Peyer's patch (tissue), 4 donors: Measurements from ENCODE around the gene OR5H1. TPM values are rescaled to one million over a fixed set of nuclear protein-coding genes. Genes with fewer than 3 reads are reported as not detected.
"Not testable (repeated sequence)": the region's sequence is repeated elsewhere in the genome, so short reads cannot be mapped to it uniquely, and the experiment has no call there.

ENCODE experiments used
- DNase-seq, 3 donors: peaks; one replicate each; pipeline ENCODE4 v3.0.0-alpha.2; 2017 to 2019
- H3K27ac ChIP-seq, 4 donors: fragments of 200-600 bp; sonication (generic); one replicate each; pipeline ENCODE4 v1.5.1; 2016 to 2019
- H3K27me3 ChIP-seq, 2 donors: fragments of 200-600 bp; sonication (generic); one replicate each; pipeline ENCODE4 v1.5.1; 2019
- H3K36me3 ChIP-seq, 3 donors: fragments of 200-600 bp; sonication (generic); one replicate each; pipeline ENCODE4 v1.5.1; 2016 to 2019
- H3K4me1 ChIP-seq, 4 donors: fragments of 200-600 bp; sonication (generic); one replicate each; pipeline ENCODE4 v1.5.1; 2016 to 2019
- H3K4me3 ChIP-seq, 4 donors: fragments of 200-600 bp; sonication (generic); 1 replicate in 3 of 4; 2 replicates in 1 of 4; pipeline ENCODE4 v1.5.1; 2016 to 2019; ENCODE audit warnings: mild to moderate bottlenecking in 1 of 4
- H3K9me3 ChIP-seq, 4 donors: fragments of 200-600 bp; sonication (generic); one replicate each; pipeline ENCODE4 v1.5.1; 2016 to 2019; ENCODE audit warnings: mild to moderate bottlenecking in 1 of 4
- CTCF ChIP-seq, 6 experiments: fragments of 450-650 bp in 4 of 6; fragments of 200-600 bp in 2 of 6; sonication (generic) in 1 of 6; IDR thresholded peaks; one replicate each; pipeline ENCODE4 v1.5.1; 2017 to 2019; ENCODE audit warnings: antibody characterized with exemption in 6 of 6, mild to moderate bottlenecking in 3 of 6, moderate library complexity in 1 of 6
- POLR2A ChIP-seq, 2 donors: fragments of 450-650 bp; IDR thresholded peaks; one replicate each; pipeline ENCODE4 v1.5.1; 2017; ENCODE audit warnings: antibody characterized with exemption in 2 of 2, mild to moderate bottlenecking in 2 of 2, moderate library complexity in 2 of 2
- total RNA-seq, 4 donors: library from RNA; depleted of rRNA; stranded (reverse); fragments of >200 nt; gene quantifications; one replicate each; pipeline ENCODE4 v1.1.0, GENCODE V29; 2016

Gene OR5H1
- total RNA-seq, 4 donors from 2014 or later, result not detected

GRCh38 chr3:98140531-98140930 lies 10.0 kb downstream of the OR5H1 start:
- Histone ChIP-seq H3K4me1 (no peaks in the 10 kb centered on the region), H3K9me3 (no peaks in the 10 kb centered on the region), H3K36me3 (no peaks in the 10 kb centered on the region), H3K27ac (no peak overlapping the region), H3K4me3 (no peak overlapping the region), H3K27me3 (no peaks in the 10 kb centered on the region)
- no peak for DNase-seq
- no peak for TF ChIP-seq CTCF (IDR thresholded peaks at IDR 0.05)
- no peak for TF ChIP-seq POLR2A (IDR thresholded peaks at IDR 0.05)

- TF ChIP-seq CTCF (IDR thresholded peaks at IDR 0.05) (no peak), POLR2A (IDR thresholded peaks at IDR 0.05) (no peak)
- no peak within 1 kb of the TSS for H3K4me3 ChIP-seq
- H3K27me3 ChIP-seq, result no peaks in the 10 kb centered on the region
- H3K4me1 ChIP-seq, result no peaks in the 10 kb centered on the region
- no peak within 1 kb of the TSS for H3K27ac ChIP-seq
- H3K9me3 ChIP-seq, result no peaks in the 10 kb centered on the region
- no peak for DNase-seq
- H3K36me3 ChIP-seq, result no peaks in the 10 kb centered on the region
These were observed 16.7 kb downstream of the OR5H1 start, which contains the start of gene OR5H14 for GRCh38 chr3:98147179-98147578. Gene OR5H14, plus strand, starts transcription at chr3:98147479. Its CDS starts 1,907 bp downstream, at chr3:98149386.

DNA sequence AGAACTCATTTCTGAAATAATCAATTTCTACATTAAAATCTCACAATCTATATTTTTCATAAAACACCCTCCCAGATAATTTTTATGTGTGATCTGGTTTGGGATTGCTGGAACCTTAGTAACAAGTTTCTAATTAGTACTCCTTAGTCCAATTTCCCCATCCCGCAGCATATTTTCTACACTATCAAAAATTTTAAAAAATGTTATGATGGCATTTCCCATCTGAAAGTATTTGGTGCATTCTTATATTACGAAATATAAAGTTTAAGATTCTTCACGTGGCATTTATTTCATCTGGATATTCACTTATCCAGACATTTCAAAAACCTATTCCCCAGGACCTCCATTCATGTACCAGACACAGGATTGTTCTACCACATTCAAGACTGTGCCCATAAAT lies 18.2 kb downstream of the OR5H1 start:
- DNase-seq, result no peak
- H3K4me1 ChIP-seq, result no peaks in the 10 kb centered on the region
- H3K36me3 ChIP-seq, result no peaks in the 10 kb centered on the region
- H3K27me3 ChIP-seq, result no peaks in the 10 kb centered on the region
- no peaks in the 10 kb centered on the region for H3K9me3 ChIP-seq
- no peak overlapping the region for H3K27ac ChIP-seq
- TF ChIP-seq POLR2A (IDR thresholded peaks at IDR 0.05) (no peak), CTCF (IDR thresholded peaks at IDR 0.05) (no peak)
- no peak overlapping the region for H3K4me3 ChIP-seq

- not testable (repeated sequence) for H3K9me3 ChIP-seq, H3K27ac ChIP-seq, H3K4me3 ChIP-seq, H3K36me3 ChIP-seq, H3K4me1 ChIP-seq, H3K27me3 ChIP-seq, DNase-seq
These were observed 18.9 kb downstream of the OR5H1 start for GRCh38 chr3:98149456-98149855.

DNA sequence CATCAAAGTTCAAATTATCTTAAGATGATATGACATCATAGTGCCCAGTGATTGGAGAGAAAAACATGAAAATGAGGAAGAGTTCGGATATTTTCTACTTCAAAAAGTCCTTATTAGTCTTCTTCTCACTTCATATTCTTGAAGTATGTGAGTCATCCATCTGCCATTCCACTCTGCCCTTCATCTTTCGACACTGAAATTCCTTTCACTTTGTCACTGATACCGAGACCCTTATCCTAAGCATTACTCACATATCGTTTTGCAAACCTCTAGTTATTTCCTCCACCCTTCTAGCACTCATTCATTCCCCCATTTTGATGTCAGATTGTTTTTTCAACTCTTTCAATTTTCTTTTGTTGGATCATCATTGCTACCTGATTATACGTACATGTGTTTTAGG lies 20.7 kb downstream of the OR5H1 start:
- no peaks in the 10 kb centered on the region for H3K4me1 ChIP-seq
- H3K27me3 ChIP-seq, result no peaks in the 10 kb centered on the region
- H3K27ac ChIP-seq, result no peak overlapping the region
- H3K36me3 ChIP-seq, result no peaks in the 10 kb centered on the region
- H3K4me3 ChIP-seq, result no peak overlapping the region
- no peaks in the 10 kb centered on the region for H3K9me3 ChIP-seq
- no peak for TF ChIP-seq CTCF (IDR thresholded peaks at IDR 0.05)
- TF ChIP-seq POLR2A (IDR thresholded peaks at IDR 0.05), result no peak
- DNase-seq, result no peak

- TF ChIP-seq POLR2A (IDR thresholded peaks at IDR 0.05) (no peak), CTCF (IDR thresholded peaks at IDR 0.05) (no peak)
- DNase-seq, result no peak
- H3K4me3 ChIP-seq, result no peak within 1 kb of the TSS
- H3K36me3 ChIP-seq, result no peaks in the 10 kb centered on the region
- H3K27ac ChIP-seq, result no peak within 1 kb of the TSS
- no peaks in the 10 kb centered on the region for H3K4me1 ChIP-seq
- H3K9me3 ChIP-seq, result no peaks in the 10 kb centered on the region
- no peaks in the 10 kb centered on the region for H3K27me3 ChIP-seq
These were observed 35.9 kb downstream of the OR5H1 start, which contains the start of gene OR5H15 for GRCh38 chr3:98166396-98166795. Gene OR5H15, plus strand, starts transcription at chr3:98166696. Its CDS starts 2,004 bp downstream, at chr3:98168700.
